ENCODE data around the gene RHCE.
"Not testable (repeated sequence)": the region's sequence is repeated elsewhere in the genome, so short reads cannot be mapped to it uniquely, and the experiment has no call there.

RHCE gene

GRCh38 chr1:25432749-25433388 is 12.2 kb upstream of the RHCE start:
- no peak for DNase-seq (ENCODE audit: low read depth in 2 of 2)

- no peak for DNase-seq (ENCODE audit: low read depth in 2 of 2)
These were observed 11.5 kb upstream of the RHCE start for GRCh38 chr1:25431955-25432719.

- no peak for DNase-seq (ENCODE audit: low read depth in 2 of 2)
These were observed 10.6 kb upstream of the RHCE start for GRCh38 chr1:25430967-25431881.

- DNase-seq (ENCODE audit: low read depth in 2 of 2) = peak; percentile 93 to 94
These were observed 9.7 kb upstream of the RHCE start, which contains the start of gene MACO1 for GRCh38 chr1:25430073-25430966. Gene MACO1, plus strand, starts transcription at chr1:25430897. Its CDS starts 202 bp downstream, at chr1:25431099.

- DNase-seq (ENCODE audit: low read depth in 2 of 2) = no peak
These were observed 8.0 kb upstream of the RHCE start for GRCh38 chr1:25428475-25429166.

GRCh38 chr1:25427696-25428095 is 7.1 kb upstream of the RHCE start:
- no peak for DNase-seq (ENCODE audit: low read depth in 2 of 2)

- no peak for DNase-seq (ENCODE audit: low read depth in 2 of 2)
These were observed 4.8 kb upstream of the RHCE start for GRCh38 chr1:25425098-25426085.

- DNase-seq (ENCODE audit: low read depth in 2 of 2) = not testable (repeated sequence)
These were observed 2.6 kb upstream of the RHCE start for GRCh38 chr1:25423206-25423605.

GRCh38 chr1:25419339-25419738 is 1.3 kb downstream of the RHCE start:
- not testable (repeated sequence) for DNase-seq (ENCODE audit: low read depth in 2 of 2)

GRCh38 chr1:25417280-25417679 is 3.3 kb downstream of the RHCE start:
- DNase-seq (ENCODE audit: low read depth in 2 of 2) = not testable (repeated sequence)

GRCh38 chr1:25414578-25414977 is 6.0 kb downstream of the RHCE start:
- DNase-seq (ENCODE audit: low read depth in 2 of 2) = not testable (repeated sequence)

- not testable (repeated sequence) for DNase-seq (ENCODE audit: low read depth in 2 of 2)
These were observed 6.5 kb downstream of the RHCE start for GRCh38 chr1:25414157-25414556.

GRCh38 chr1:25412872-25413623 is 7.6 kb downstream of the RHCE start:
- DNase-seq (ENCODE audit: low read depth in 2 of 2) = not testable (repeated sequence)

- DNase-seq (ENCODE audit: low read depth in 2 of 2) = not testable (repeated sequence)
These were observed 10.8 kb downstream of the RHCE start for GRCh38 chr1:25409641-25410427.

- DNase-seq (ENCODE audit: low read depth in 2 of 2) = not testable (repeated sequence)
These were observed 14.8 kb downstream of the RHCE start for GRCh38 chr1:25405731-25406305.

- not testable (repeated sequence) for DNase-seq (ENCODE audit: low read depth in 2 of 2)
These were observed 17.4 kb downstream of the RHCE start for GRCh38 chr1:25402947-25403803.
